ENCODE measurements around the gene ERCC6L2. TPM values are rescaled to one million over a fixed set of nuclear protein-coding genes. Genes with fewer than 3 reads are reported as not detected.

ERCC6L2 gene
- 30.3 and 108 TPM in 2 replicates for total RNA-seq (2011; cell fraction: chromatin; rRNA removed; ENCODE audit: low replicate concordance)
- total RNA-seq (2011; cell fraction: nucleolus; rRNA removed): 18.2 and 29.2 TPM in 2 replicates
- 45.3 and 47.3 TPM in 2 replicates for total RNA-seq (2011; cell fraction: nucleoplasm; rRNA removed)
- total RNA-seq (2014; rRNA removed) (32.9 and 35.1 TPM in 2 replicates), total RNA-seq (2014; rRNA removed; fragmentation: Illumina TruSeq; extraction: Trizol) (42.8 and 50.0 TPM in 2 replicates), total RNA-seq (2015; rRNA removed; fragmentation: Illumina TruSeq; extraction: Trizol) (39.9 and 40.9 TPM in 2 replicates), total RNA-seq (2021) (26.7 and 31.6 TPM in 2 replicates), polyA plus RNA-seq (2011; rRNA removed) (19.1 and 23.6 TPM in 2 replicates), polyA plus RNA-seq (2014; fragmentation: Illumina TruSeq; extraction: Trizol) (16.4 and 21.7 TPM in 2 replicates), polyA plus RNA-seq (2014; fragmentation: Nextera tagmentation; extraction: Ambion mirVana) (1 to 10 TPM; 7.8 to 9.6 TPM), polyA plus RNA-seq (2014; rRNA removed) (13.8 and 14.4 TPM in 2 replicates), polyA minus RNA-seq (2011; rRNA and poly(A)+ RNA removed) (130 and 141 TPM in 2 replicates), Bru-seq, nascent RNA (percentile 78 among the genes with signal in this experiment), BruChase-seq, experiment 1, labeled RNA remaining after a 2-hour chase (percentile 77 among the genes with signal in this experiment), BruChase-seq, experiment 2, labeled RNA remaining after a 6-hour chase (percentile 75 among the genes with signal in this experiment)
- polyA plus RNA-seq (2011; cell fraction: cytosol; rRNA removed): 7.0 and 8.8 TPM in 2 replicates
- polyA plus RNA-seq (2011; cell fraction: nucleus; rRNA removed): 21.6 and 26.0 TPM in 2 replicates
- 12.3 and 12.9 TPM in 2 replicates for polyA plus RNA-seq (2012)
- polyA minus RNA-seq (2011; cell fraction: cytosol; rRNA and poly(A)+ RNA removed): 31.3 and 32.4 TPM in 2 replicates
- 66.0 and 111 TPM in 2 replicates for polyA minus RNA-seq (2011; cell fraction: nucleus; rRNA and poly(A)+ RNA removed)
- long read RNA-seq, experiment 1, full-length matches to known transcripts: 1 of 31 reads
- long read RNA-seq, experiment 1, partial matches to known transcripts: 10 of 31 reads
- long read RNA-seq, experiment 1, other reads (novel, unspliced or antisense): 20 of 31 reads
- long read RNA-seq, experiment 2, partial matches to known transcripts: 2 of 8 reads
- long read RNA-seq, experiment 2, other reads (novel, unspliced or antisense): 5 of 8 reads
- long read RNA-seq, experiment 3, partial matches to known transcripts: 3 of 11 reads
- long read RNA-seq, experiment 3, other reads (novel, unspliced or antisense): 8 of 11 reads

GRCh38 chr9:95875305-95876137 lies at the start of gene ERCC6L2:
Gene ERCC6L2 (plus strand): TSS chr9:95875691. CDS start chr9:95876039, 348 bp downstream.
- Histone ChIP-seq H3K36me3 (ENCODE audit: control insufficient read depth, insufficient read depth, low read length) (peaks cover 7% of the 10 kb centered on the region; the same call in 2 of the 3 replicates), H3K27me3 (ENCODE audit: control insufficient read depth in 2 of 2, insufficient read depth in 2 of 2, low read length in 2 of 2) (no peaks in the 10 kb centered on the region), H3K27ac (ENCODE audit: extremely low read depth, low read depth, low read length) (no peak within 1 kb of the TSS), H3K4me3 (no peak within 1 kb of the TSS), H3K79me2 (ENCODE audit: control insufficient read depth, insufficient read depth, low read length) (peaks cover 34% of the 10 kb centered on the region), H3K9ac (ENCODE audit: insufficient read depth in 1 of 2, low read depth in 2 of 2, low read length in 2 of 2) (peak within 1 kb of the TSS in 1 of 2 experiments; percentile 96; a peak in 2 of 4 replicates), H2AFZ (ENCODE audit: low read depth, low read length) (no peak within 1 kb of the TSS), H3K9me1 (ENCODE audit: control insufficient read depth, insufficient read depth, low read length) (no peaks in the 10 kb centered on the region), H3K4me2 (ENCODE audit: insufficient read depth, low read length) (no peak within 1 kb of the TSS; the same call in 1 of the 2 replicates), H3K4me1 (replicated peaks in 1 of 2; ENCODE audit: control insufficient read depth in 2 of 2, insufficient read depth in 2 of 2, low read length in 2 of 2) (peaks cover 4 to 11% of the 10 kb centered on the region in 2 experiments; a peak in 2 of 5 replicates), H3K9me3 (replicated peaks; ENCODE audit: control insufficient read depth, insufficient read depth, low read depth, low read length) (0 out of 2 replicates have a peak, but pooled peaks cover 2% of the 10 kb centered on the region), H4K20me1 (replicated peaks; ENCODE audit: control insufficient read depth, insufficient read depth, low read length) (no peaks in the 10 kb centered on the region)
- ChIA-PET CTCF (ENCODE audit: low intra/inter-chr PET ratio) (no interaction called here), POLR2A (interaction anchor here (0.6 to 3.4 kb wide), 21 partner anchors 9 to 704 kb away, joined by 3 to 18 read pairs (median 3); no protein-coding TSS in a partner anchor)
- BruUV-seq (replicated peaks): no TSS peak
- in situ Hi-C loops (cut with MboI) (no loop called here), intact Hi-C loops (cut with micrococcal nuclease) (no loop called here)
- FAIRE-seq: peak; percentile 93
- peak; percentile 86 to 97 (median 89) for DNase-seq (ENCODE audit: extremely low read depth in 1 of 4, low spot score in 3 of 4)
- WGBS (ENCODE audit: insufficient coverage, low coverage, missing lambda C conversion rate): under 1% methylated on average over 67 of the region's 74 CpGs
- ATAC-seq: peak; percentile 94
- TF ChIP-seq PRPF4 (IDR thresholded peaks at IDR 0.05; ENCODE audit: insufficient read depth, low read depth, low read length, poor library complexity, severe bottlenecking): peak; percentile 63
- peak; percentile 94 for TF ChIP-seq SUPT5H (IDR thresholded peaks at IDR 0.05)
- peak; percentile 18 to 24; a peak in 3 of 4 replicates for TF ChIP-seq RAD21 (CRISPR knock-in tag; conservative IDR thresholded peaks at IDR 0.05 in 1 of 2, IDR thresholded peaks at IDR 0.05 in 1 of 2)
- TF ChIP-seq GTF2E2 (tag; IDR thresholded peaks at IDR 0.05): peak; percentile 97
- peak; percentile 94 for TF ChIP-seq NEUROD1 (IDR thresholded peaks at IDR 0.05; ENCODE audit: borderline replicate concordance, low read depth, low read length, partially characterized antibody)
- TF ChIP-seq, protein P1, sequence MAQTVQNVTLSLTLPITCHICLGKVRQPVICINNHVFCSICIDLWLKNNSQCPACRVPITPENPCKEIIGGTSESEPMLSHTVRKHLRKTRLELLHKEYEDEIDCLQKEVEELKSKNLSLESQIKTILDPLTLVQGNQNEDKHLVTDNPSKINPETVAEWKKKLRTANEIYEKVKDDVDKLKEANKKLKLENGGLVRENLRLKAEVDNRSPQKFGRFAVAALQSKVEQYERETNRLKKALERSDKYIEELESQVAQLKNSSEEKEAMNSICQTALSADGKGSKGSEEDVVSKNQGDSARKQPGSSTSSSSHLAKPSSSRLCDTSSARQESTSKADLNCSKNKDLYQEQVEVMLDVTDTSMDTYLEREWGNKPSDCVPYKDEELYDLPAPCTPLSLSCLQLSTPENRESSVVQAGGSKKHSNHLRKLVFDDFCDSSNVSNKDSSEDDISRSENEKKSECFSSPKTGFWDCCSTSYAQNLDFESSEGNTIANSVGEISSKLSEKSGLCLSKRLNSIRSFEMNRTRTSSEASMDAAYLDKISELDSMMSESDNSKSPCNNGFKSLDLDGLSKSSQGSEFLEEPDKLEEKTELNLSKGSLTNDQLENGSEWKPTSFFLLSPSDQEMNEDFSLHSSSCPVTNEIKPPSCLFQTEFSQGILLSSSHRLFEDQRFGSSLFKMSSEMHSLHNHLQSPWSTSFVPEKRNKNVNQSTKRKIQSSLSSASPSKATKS (CRISPR knock-in tag; IDR thresholded peaks at IDR 0.05): no peak
- TF ChIP-seq EGR1 (conservative IDR thresholded peaks at IDR 0.05): peak; percentile 86
- no peak for TF ChIP-seq ZNF124 (CRISPR knock-in tag; IDR thresholded peaks at IDR 0.05)
- no peak for TF ChIP-seq ZNF696 (CRISPR knock-in tag; conservative IDR thresholded peaks at IDR 0.05)
- TF ChIP-seq ZBTB43 (CRISPR knock-in tag; IDR thresholded peaks at IDR 0.05): no peak
- TF ChIP-seq RUNX1 (IDR thresholded peaks at IDR 0.05; ENCODE audit: low read depth): 0 out of 2 replicates have a peak, but pooled peaks have one; percentile 29

Measured in K562 (cell line).